ENCODE measurements around the gene SURF2. TPM values are rescaled to one million over a fixed set of nuclear protein-coding genes. Genes with fewer than 3 reads are reported as not detected.

SURF2 gene
- polyA plus RNA-seq, 1 of the 3 experiments (the other 2 are of a cell fraction) = 46.8 TPM

- TF ChIP-seq RCOR1 (IDR thresholded peaks at IDR 0.05; ENCODE audit: low read length) = no peak
- no peak for TF ChIP-seq ZBTB33 (IDR thresholded peaks at IDR 0.05; ENCODE audit: borderline replicate concordance, low read depth)
- no peak for TF ChIP-seq USF2 (IDR thresholded peaks at IDR 0.05; ENCODE audit: borderline replicate concordance, low read depth, low read length)
- TF ChIP-seq EP300 (IDR thresholded peaks at IDR 0.05; ENCODE audit: borderline replicate concordance in 1 of 2, low read depth in 1 of 2, low read length in 1 of 2) = no peak
Observed at GRCh38 chr9:133341369-133342068, 14.8 kb upstream of the SURF2 start (continued).

- Histone ChIP-seq H4K20me1 (ENCODE audit: insufficient read depth) (peaks cover 9% of the 10 kb centered on the region; the same call in 1 of the 2 replicates), H2AFZ (ENCODE audit: low read depth) (no peak overlapping the region), H3K4me3 (ENCODE audit: low read depth in 2 of 2, low read length in 1 of 2) (no peak overlapping the region), H3K4me1 (ENCODE audit: control insufficient read depth in 1 of 2, insufficient read depth in 2 of 2, low read depth in 1 of 2, low read length in 1 of 2) (peaks cover 0 to 11% of the 10 kb centered on the region in 2 experiments; a peak in 1 of 4 replicates), H3K9ac (no peak overlapping the region), H3K4me2 (no peak overlapping the region), H3K9me2 (no peaks in the 10 kb centered on the region), H3F3A (replicated peaks; ENCODE audit: insufficient read depth) (peaks cover 5% of the 10 kb centered on the region), H3K79me2 (ENCODE audit: insufficient read depth) (peaks cover 18% of the 10 kb centered on the region), H3K27me3 (ENCODE audit: insufficient read depth) (no peaks in the 10 kb centered on the region), H3K9me3 (no peaks in the 10 kb centered on the region), H3K27ac (ENCODE audit: low read depth in 2 of 2, low read length in 1 of 2) (no peak overlapping the region), H3K36me3 (replicated peaks in 1 of 2; ENCODE audit: control insufficient read depth in 1 of 2, insufficient read depth in 2 of 2, low read length in 1 of 2) (peaks cover 20 to 68% of the 10 kb centered on the region in 2 experiments)
- peak; percentile 44 for DNase-seq
- WGBS (ENCODE audit: low lambda C conversion rate) = 93% methylated on average over 9 of the region's 12 CpGs
- ChIA-PET CTCF (interaction anchor here (0.6 to 2.1 kb wide), 5 partner anchors 9 to 161 kb away, joined by 3 to 10 read pairs (median 4); no protein-coding TSS in a partner anchor), POLR2A (no interaction called here)
- TF ChIP-seq CHD2 (IDR thresholded peaks at IDR 0.05; ENCODE audit: low read length, partially characterized antibody) = no peak
- no peak for TF ChIP-seq ZBTB33 (IDR thresholded peaks at IDR 0.05; ENCODE audit: borderline replicate concordance, low read depth)
- TF ChIP-seq RFX5 (IDR thresholded peaks at IDR 0.05; ENCODE audit: low read length) = no peak
- no peak for TF ChIP-seq FOXJ3 (CRISPR knock-in tag; IDR thresholded peaks at IDR 0.05)
- TF ChIP-seq IRF3 (IDR thresholded peaks at IDR 0.05; ENCODE audit: low read depth, low read length) = no peak
- TF ChIP-seq MEF2A (IDR thresholded peaks at IDR 0.05; ENCODE audit: borderline replicate concordance, low read depth) = no peak
- TF ChIP-seq FOXM1 (IDR thresholded peaks at IDR 0.05; ENCODE audit: low read depth) = no peak
- no peak for TF ChIP-seq GATA2 (CRISPR knock-in tag; IDR thresholded peaks at IDR 0.05)
- TF ChIP-seq TAF1 (IDR thresholded peaks at IDR 0.05; ENCODE audit: borderline replicate concordance, low read depth, low read length) = no peak
- no peak for TF ChIP-seq REST (IDR thresholded peaks at IDR 0.05; ENCODE audit: low read depth, low read length)
- TF ChIP-seq EP300 (IDR thresholded peaks at IDR 0.05; ENCODE audit: borderline replicate concordance in 1 of 2, low read depth in 1 of 2, low read length in 1 of 2) = no peak
Observed at GRCh38 chr9:133342069-133342406, 14.3 kb upstream of the SURF2 start.
